Astrocyte (in vitro differentiated cells and primary cell): ENCODE measurements around the gene RAB6C.

Experiments used
- CTCF ChIP-seq: IDR thresholded peaks from 2 replicates; pipeline ENCODE4 v1.5.1; 2011; ENCODE audit warnings: low read depth, mild to moderate bottlenecking, inconsistent platforms, low read length, moderate library complexity; ENCODE audit not compliant: insufficient read depth
- EZH2 ChIP-seq: IDR thresholded peaks from 2 replicates; pipeline ENCODE4 v1.6.1; 2012; ENCODE audit warnings: mild to moderate bottlenecking, low read length, inconsistent platforms; ENCODE audit not compliant: insufficient read depth

GRCh38 chr2:129936334-129936934 is 43.0 kb upstream of the RAB6C start:
- TF ChIP-seq CTCF (no peak), EZH2 (no peak)
